K562 (cell line): Measurements from ENCODE around the gene TRIM33. TPM values are rescaled to one million over a fixed set of nuclear protein-coding genes. Genes with fewer than 3 reads are reported as not detected.

Experiments used
- GATA2 ChIP-seq: sonication (generic); formaldehyde crosslinking; IDR thresholded peaks from 2 replicates; pipeline ENCODE4 v1.4.0; 2020; ENCODE audit warnings: mild to moderate bottlenecking, missing genetic modification reagents
- HES1 ChIP-seq: fragments of 450-650 bp; IDR thresholded peaks from 2 replicates; pipeline ENCODE4 v1.6.1; 2016; ENCODE audit warnings: low read depth, mild to moderate bottlenecking, moderate library complexity
- HOMEZ ChIP-seq: fragments of 250-450 bp; sonication (Bioruptor Pico); IDR thresholded peaks from 2 replicates; pipeline ENCODE4 v1.4.0; 2020; ENCODE audit warnings: mild to moderate bottlenecking, moderate library complexity
- MBD1 ChIP-seq: fragments of 250-450 bp; sonication (Bioruptor Pico); IDR thresholded peaks from 2 replicates; pipeline ENCODE4 v1.8.0; 2022; ENCODE audit warnings: inconsistent platforms
- MXI1 ChIP-seq: IDR thresholded peaks from 2 replicates; pipeline ENCODE4 v1.6.1; 2011; ENCODE audit warnings: low read depth, mild to moderate bottlenecking, improper control_type of control experiment, low read length
- NR4A1 ChIP-seq, 2 experiments: fragments of 250-450 bp in 1 of 2; fragments of 450-650 bp in 1 of 2; sonication (Bioruptor Pico) in 1 of 2; IDR thresholded peaks; 2 replicates each; pipeline versions ENCODE4 v1.4.0 to v1.6.1; 2016 to 2020; ENCODE audit warnings: mild to moderate bottlenecking in 2 of 2, missing compliant biosample characterization in 1 of 2, missing genetic modification characterization in 1 of 2, moderate library complexity in 1 of 2
- SUPT5H ChIP-seq: fragments of 450-650 bp; IDR thresholded peaks from 2 replicates; pipeline ENCODE4 v1.6.1; 2016
- ZNF232 ChIP-seq: sonication (generic); formaldehyde crosslinking; IDR thresholded peaks from 2 replicates; pipeline ENCODE4 v1.8.0; 2022; ENCODE audit warnings: mild to moderate bottlenecking, missing genetic modification reagents
- ZNF764 ChIP-seq: fragments of 250-450 bp; sonication (Bioruptor Pico); IDR thresholded peaks from 2 replicates; pipeline ENCODE4 v1.4.0; 2020; ENCODE audit warnings: low read depth, mild to moderate bottlenecking, moderate library complexity
- ZZZ3 ChIP-seq: fragments of 450-650 bp; IDR thresholded peaks from 2 replicates; pipeline ENCODE4 v1.6.1; 2016; ENCODE audit warnings: antibody characterized with exemption, mild to moderate bottlenecking, moderate library complexity
- polyA plus RNA-seq, 8 experiments: library from polyadenylated mRNA; depleted of rRNA in 4 of 8; stranded (reverse) in 5 of 8; unstranded in 3 of 8; fragments of >200 nt; fragmentation: Nextera tagmentation in 2 of 8; fragmentation: Illumina TruSeq in 1 of 8; extraction: Ambion mirVana in 2 of 8; extraction: Trizol in 1 of 8; gene quantifications; 2 replicates each; pipeline versions ENCODE4 v1.2.1 to v1.2.3, GENCODE V29; 2011 to 2014; ENCODE audit warnings: inconsistent platforms in 1 of 8, missing spikeins in 1 of 8
- total RNA-seq, 7 experiments: library from RNA; depleted of rRNA in 6 of 7; stranded (reverse); fragments of >200 nt in 6 of 7; fragmentation: Illumina TruSeq in 2 of 7; extraction: Trizol in 2 of 7; gene quantifications; 2 replicates each; pipeline versions ENCODE4 v1.2.1 to v1.2.3, GENCODE V29; 2011 to 2021; ENCODE audit warnings: low replicate concordance in 1 of 7

The TRIM33 gene
- total and polyA plus RNA-seq, 9 of the 15 experiments (the other 6 are each of a cell fraction or from before 2014, with no cell fraction given): 9.3 to 58.4 (median 40.2) TPM

GRCh38 chr1:114512595-114513280 is 1.7 kb upstream of the TRIM33 start (continued):
- TF ChIP-seq GATA2 (CRISPR knock-in tag) (peak; percentile 12; the same call in 1 of the 2 replicates), HES1 (no peak), ZZZ3 (no peak), NR4A1 (CRISPR knock-in tag; IDR thresholded peaks at IDR 0.05) (no peak), NR4A1 (tag; IDR thresholded peaks at IDR 0.05) (no peak), ZNF764 (CRISPR knock-in tag) (no peak), ZNF232 (no peak), HOMEZ (CRISPR knock-in tag) (no peak), MXI1 (no peak), SUPT5H (peak; percentile 17; the same call in 1 of the 2 replicates), MBD1 (CRISPR knock-in tag) (peak; percentile 5; the same call in 1 of the 2 replicates)
- TF ChIP-seq, all 486 proteins: peak for 26
